Endothelial cell (in vitro differentiated cells): ENCODE measurements around the gene LPP. TPM values are rescaled to one million over a fixed set of nuclear protein-coding genes. Genes with fewer than 3 reads are reported as not detected.

Experiments used
- DNase-seq: peaks from one replicate; pipeline ENCODE4 v3.0.0; 2021; ENCODE audit warnings: low spot score
- H3K27ac Mint-ChIP-seq: one replicate; pipeline ENCODE4 v1.8.0; 2021; ENCODE audit warnings: mixed read lengths, inconsistent platforms; ENCODE audit not compliant: unreplicated experiment
- H3K27me3 Mint-ChIP-seq: one replicate; pipeline ENCODE4 v1.8.0; 2021; ENCODE audit warnings: mild to moderate bottlenecking, moderate library complexity, mixed read lengths, inconsistent platforms; ENCODE audit not compliant: unreplicated experiment
- H3K36me3 Mint-ChIP-seq: one replicate; pipeline ENCODE4 v1.8.0; 2021; ENCODE audit warnings: mild to moderate bottlenecking, low read depth, mixed read lengths, inconsistent platforms; ENCODE audit not compliant: unreplicated experiment
- H3K4me1 Mint-ChIP-seq: one replicate; pipeline ENCODE4 v1.8.0; 2021; ENCODE audit warnings: mild to moderate bottlenecking, mixed read lengths, inconsistent platforms; ENCODE audit not compliant: unreplicated experiment
- H3K4me3 Mint-ChIP-seq: one replicate; pipeline ENCODE4 v1.8.0; 2021; ENCODE audit warnings: mild to moderate bottlenecking, mixed read lengths, inconsistent platforms; ENCODE audit not compliant: unreplicated experiment
- H3K9me3 Mint-ChIP-seq: one replicate; pipeline ENCODE4 v1.8.0; 2021; ENCODE audit warnings: mixed read lengths, inconsistent platforms; ENCODE audit not compliant: unreplicated experiment
- CTCF ChIP-seq: fragments of 200-600 bp; sonication (generic); IDR thresholded peaks from one replicate; pipeline ENCODE4 v1.5.0; 2021; ENCODE audit warnings: antibody characterized with exemption; ENCODE audit not compliant: unreplicated experiment
- total RNA-seq: library from RNA; stranded (reverse); fragmentation: NEBNext Ultra II Directional; extraction: Animal tissue kit (Norgen Biotek cat#: 25700); gene quantifications from one replicate; pipeline ENCODE4 v1.2.1, GENCODE V29; 2021; ENCODE audit not compliant: unreplicated experiment

Gene LPP
- total RNA-seq, 1 donor from 2014 or later, result 181 TPM

DNA sequence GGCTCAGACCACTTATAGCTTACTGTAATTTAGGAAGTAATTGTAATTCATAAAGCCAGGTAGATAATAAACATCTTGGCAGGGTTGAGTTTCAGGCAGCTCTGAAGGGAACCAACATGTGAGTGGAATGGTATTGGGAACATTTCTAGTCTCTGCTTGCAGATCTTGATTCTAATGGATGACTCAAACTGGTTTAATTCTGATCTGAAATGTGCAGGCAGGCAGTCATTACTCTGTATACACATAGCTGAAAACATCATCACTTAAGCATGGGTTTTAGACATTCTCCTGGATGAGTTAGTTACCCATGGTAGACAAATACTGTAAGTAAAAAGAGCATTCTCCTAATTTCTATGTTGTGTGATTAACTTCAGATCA is 700.8 kb downstream of the LPP start:
- Mint-ChIP-seq H3K4me3 (no peak overlapping the region), H3K9me3 (no peaks in the 10 kb centered on the region), H3K36me3 (no peaks in the 10 kb centered on the region), H3K4me1 (peaks cover 4% of the 10 kb centered on the region), H3K27me3 (peaks cover 2% of the 10 kb centered on the region), H3K27ac (no peak overlapping the region)
- no peak for DNase-seq
- no peak for TF ChIP-seq CTCF

- Mint-ChIP-seq H3K4me3 (no peak overlapping the region), H3K4me1 (peaks cover 4% of the 10 kb centered on the region), H3K27me3 (peaks cover 2% of the 10 kb centered on the region), H3K27ac (no peak overlapping the region), H3K9me3 (no peaks in the 10 kb centered on the region), H3K36me3 (no peaks in the 10 kb centered on the region)
- no peak for TF ChIP-seq CTCF
- DNase-seq, result no peak
Measured at GRCh38 chr3:188855675-188856074, 701.7 kb downstream of the LPP start.

DNA sequence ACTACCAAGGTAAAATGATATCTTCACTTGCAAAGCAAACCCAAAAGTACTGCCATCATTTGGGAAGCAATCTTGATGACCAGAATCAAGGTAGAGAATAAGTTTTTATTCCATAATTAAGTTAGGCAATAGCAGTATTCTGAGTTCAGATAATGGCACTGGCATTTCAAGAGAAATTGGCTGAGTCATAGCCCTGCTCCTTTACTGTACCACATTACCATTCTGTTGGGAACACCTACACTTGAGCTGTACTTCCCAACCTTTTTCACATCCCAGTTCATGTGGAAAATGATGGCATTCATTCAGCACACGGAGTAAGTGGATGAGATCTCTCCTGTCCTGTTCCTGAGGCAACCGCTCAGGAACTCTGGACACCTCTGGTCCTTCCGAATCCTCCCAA is 706.2 kb downstream of the LPP start:
- Mint-ChIP-seq H3K27ac (no peak overlapping the region), H3K36me3 (no peaks in the 10 kb centered on the region), H3K4me1 (no peaks in the 10 kb centered on the region), H3K4me3 (no peak overlapping the region), H3K27me3 (peaks cover 3% of the 10 kb centered on the region), H3K9me3 (no peaks in the 10 kb centered on the region)
- DNase-seq, result no peak
- no peak for TF ChIP-seq CTCF

- Mint-ChIP-seq H3K9me3 (no peaks in the 10 kb centered on the region), H3K27me3 (peaks cover 3% of the 10 kb centered on the region), H3K4me3 (no peak overlapping the region), H3K36me3 (no peaks in the 10 kb centered on the region), H3K4me1 (no peaks in the 10 kb centered on the region), H3K27ac (no peak overlapping the region)
- TF ChIP-seq CTCF, result no peak
- no peak for DNase-seq
Measured at GRCh38 chr3:188861842-188862744, 708.1 kb downstream of the LPP start.

DNA sequence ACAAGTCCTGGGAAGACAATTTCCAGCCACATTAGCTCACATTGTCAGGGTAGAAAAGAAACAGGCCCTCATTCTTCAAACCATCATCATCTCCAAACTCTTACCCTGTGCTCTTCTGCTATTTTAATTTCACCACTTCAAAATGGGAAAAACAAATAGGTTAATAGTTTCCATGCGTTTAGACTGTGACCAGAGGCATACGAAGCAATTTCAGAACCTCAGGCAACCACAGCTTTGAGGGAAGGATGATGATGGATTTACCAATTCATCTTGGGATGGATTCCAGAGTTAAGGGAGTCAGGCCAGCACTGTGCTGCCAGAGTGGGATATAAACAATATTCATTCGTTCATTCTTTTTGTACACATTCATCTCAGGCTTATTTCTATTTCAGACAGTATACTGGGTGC is 710.0 kb downstream of the LPP start:
- no peak for DNase-seq
- no peak overlapping the region for H3K27ac Mint-ChIP-seq
- H3K36me3 Mint-ChIP-seq, result no peaks in the 10 kb centered on the region
- H3K9me3 Mint-ChIP-seq, result no peaks in the 10 kb centered on the region
- H3K4me3 Mint-ChIP-seq, result no peak overlapping the region
- TF ChIP-seq CTCF, result no peak
- H3K27me3 Mint-ChIP-seq, result peaks cover 3% of the 10 kb centered on the region
- H3K4me1 Mint-ChIP-seq, result no peaks in the 10 kb centered on the region
